Activated CD4-positive, CD25-positive, alpha-beta regulatory T cell treated with anti-CD3 and anti-CD28 coated beads, Interleukin-2, amount 50 U/mL, for 16 hours (primary cell): Measurements from ENCODE around the gene RAD51B.

ENCODE experiments used
- DNase-seq: peaks from one replicate; pipeline ENCODE4 v3.0.0-alpha.2; 2020; ENCODE audit warnings: low read depth, low spot score

The RAD51B gene

DNA sequence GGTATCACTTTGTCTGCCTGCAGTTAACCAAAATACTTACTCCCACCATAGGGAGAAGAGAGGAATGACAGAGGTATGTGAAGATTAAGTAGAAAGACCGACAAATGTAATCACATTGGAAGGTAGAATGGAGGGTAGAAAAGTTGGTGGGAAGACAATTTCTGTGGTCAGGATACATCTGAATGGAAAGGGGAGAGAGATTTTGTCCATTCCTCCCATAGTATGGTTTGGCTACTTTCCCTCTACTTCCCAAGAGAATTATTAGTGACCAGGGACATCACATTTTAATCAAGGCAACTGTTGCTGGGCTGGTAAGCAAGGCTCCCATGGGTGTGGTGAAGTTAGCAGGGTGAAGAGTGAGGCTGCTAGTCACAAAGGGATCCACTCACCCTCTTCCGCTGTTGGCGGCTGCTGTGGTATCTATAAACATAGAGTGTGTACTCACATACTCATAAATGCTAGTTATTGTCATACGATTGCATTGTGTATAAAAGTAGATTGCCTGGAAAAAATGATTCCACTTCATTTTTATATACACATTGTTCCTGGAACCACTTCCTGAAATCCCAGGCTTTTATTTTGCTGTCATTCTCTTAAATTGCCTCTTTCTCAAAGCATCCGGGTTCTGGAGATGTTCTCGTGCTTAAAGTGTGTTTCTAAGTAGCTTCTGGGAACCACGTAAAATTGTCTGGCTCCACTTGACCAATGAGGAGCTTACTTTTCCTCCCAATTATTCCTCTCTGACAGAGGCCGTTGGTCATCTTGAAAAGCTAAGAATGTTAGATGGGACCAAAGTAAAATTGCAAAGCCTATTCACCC, 560.1 kb downstream of the RAD51B start:
- DNase-seq, result no peak

GRCh38 chr14:68380329-68380741, 560.8 kb downstream of the RAD51B start:
- no peak for DNase-seq

DNA sequence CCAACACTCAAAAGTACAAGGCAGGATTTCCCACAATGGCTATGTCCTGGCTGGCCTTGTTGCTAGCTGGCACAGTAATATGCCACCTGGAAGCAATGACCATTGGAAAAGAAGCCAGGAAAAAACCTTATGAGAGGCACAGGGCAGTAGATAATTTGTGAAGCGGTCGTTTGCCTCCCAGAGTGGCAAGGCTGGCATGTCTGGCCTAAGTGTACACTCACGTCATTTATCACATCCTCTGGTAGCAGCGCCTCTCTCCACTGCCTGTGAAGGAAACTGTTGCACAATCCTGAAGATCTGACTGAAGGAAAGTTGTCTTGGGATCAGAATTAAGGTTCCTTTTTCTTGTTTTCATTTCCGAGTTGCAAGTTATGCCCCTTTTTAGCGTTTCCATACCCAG, 564.8 kb downstream of the RAD51B start:
- no peak for DNase-seq

DNA sequence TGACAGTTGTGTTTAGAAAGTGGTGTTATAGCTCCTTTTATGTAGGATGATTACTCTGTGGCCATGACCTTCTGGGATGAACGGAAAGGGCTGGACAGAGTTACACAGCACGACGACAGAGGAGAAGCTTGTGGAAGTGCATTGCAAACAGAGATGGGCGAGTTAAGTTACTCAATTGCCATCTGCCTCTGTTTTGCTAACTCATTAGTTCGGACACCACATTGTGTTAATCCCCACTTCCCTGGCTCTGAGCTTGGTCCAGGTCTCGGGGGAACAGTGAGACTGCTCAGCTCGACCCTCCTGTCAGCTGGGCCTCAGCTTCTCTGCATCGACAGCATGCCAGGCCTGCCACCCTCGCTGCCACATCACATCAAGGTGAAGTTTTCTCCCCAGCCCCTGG, 565.3 kb downstream of the RAD51B start:
- DNase-seq, result no peak

DNA sequence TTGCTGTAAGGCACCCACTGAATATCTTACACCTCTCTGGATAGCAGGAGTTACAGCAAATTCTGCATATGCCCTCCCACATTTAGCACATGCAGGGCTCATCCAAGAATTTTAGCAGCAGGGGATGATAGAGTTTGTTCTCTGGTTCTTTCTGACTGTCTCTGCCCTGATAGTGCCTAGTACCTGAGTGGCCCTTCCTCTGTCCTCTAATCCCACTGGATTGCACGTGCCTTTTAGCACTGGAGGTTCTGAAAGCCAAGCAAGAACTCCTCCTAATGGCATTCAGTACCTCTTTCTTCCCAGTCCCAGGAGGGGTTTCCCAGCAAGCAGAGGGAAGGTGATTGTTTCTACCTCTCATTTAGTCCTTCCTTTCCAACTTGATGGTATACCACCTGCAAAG, 566.9 kb downstream of the RAD51B start:
- DNase-seq, result no peak

DNA sequence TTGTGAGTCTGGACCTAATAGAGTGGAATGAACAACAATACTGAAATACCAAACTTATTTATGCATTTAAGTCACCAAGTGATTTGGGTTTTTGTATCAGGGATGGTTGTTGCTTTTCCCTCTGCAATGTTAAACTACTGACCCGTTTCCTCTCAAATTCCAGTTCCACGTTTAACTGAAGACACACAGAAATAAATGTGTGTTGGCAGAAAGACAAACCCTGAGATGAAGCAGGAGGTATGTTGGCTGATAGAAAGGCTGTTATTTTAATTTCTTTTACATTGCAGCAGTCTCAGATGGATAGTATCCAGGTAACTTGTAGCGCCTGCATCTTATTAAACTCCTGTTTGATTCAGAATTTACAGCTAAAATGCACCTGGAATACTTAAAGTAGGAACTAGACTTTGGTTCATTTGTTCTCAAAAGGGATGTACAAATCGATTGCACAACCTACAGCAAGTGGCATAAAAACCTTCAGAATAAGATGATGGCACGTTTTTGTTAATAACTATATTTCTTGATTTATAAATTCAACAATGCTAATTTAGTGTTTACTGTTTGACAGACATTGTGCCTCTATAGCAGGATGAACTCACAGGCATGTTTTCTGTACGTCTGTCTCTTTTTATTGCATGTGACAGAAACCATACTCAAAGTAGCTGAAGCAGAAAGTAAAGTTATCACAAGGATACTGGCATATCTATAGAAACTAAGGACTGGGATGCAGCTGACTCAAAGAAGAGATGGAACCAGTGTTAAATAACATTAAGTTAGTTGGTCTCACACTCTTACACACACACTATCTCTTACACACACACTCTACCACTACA, 567.6 kb downstream of the RAD51B start:
- DNase-seq, result no peak

DNA sequence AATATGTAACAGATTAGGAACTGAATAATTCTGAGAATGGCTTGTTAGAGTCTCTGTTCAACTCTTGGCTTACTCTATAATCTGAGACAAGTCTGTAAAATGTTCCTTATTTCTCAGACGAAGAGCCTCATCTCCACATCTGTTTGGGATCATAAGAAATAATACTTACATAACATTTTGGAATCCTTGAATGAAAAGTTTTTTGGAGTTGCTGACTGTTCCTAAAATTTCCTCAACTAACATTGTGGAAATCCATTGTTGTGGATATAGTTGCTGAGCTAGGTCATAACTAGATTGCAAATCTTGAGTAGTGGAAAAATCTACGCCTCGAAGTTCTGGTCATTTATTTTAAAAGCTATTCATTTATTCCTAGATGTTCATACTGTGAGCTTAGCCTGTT, 570.4 kb downstream of the RAD51B start:
- DNase-seq, result no peak

GRCh38 chr14:68390741-68391140, 571.2 kb downstream of the RAD51B start:
- DNase-seq, result no peak

GRCh38 chr14:68391311-68392014, 571.9 kb downstream of the RAD51B start:
- DNase-seq, result no peak

- no peak for DNase-seq
These were observed 573.0 kb downstream of the RAD51B start for GRCh38 chr14:68392393-68393141.

GRCh38 chr14:68393259-68393658, 573.7 kb downstream of the RAD51B start:
- no peak for DNase-seq

DNA sequence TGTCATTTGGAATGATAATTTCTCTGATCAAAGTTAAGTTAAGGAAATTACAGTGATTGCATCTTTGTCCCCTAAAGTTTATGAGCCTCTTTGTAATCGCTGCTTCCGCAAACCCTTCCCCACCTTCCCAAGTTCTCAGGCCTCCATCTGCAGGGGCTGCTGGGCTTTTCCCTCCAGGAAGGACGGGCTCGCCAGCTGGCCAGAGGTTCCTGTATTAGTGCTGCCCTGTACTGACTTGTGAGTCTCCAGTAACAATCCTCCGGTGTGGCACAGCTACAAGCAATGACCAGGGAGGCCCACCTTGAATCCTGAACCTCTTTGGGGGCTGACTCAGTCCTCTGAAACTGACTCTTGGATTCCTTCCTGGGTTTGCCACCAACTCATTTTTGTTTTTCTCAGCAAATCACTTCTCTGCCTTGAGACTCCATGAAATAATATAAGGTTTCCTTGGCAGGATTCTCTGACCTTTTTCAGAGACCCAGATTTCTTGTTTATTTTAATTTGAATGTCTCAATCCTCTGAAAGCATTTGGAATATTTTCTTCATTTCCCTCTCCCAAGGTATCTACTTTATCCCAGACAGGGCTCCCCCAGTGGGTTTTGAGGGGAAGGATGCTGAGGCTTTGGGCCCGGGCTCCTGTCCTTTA, 574.7 kb downstream of the RAD51B start:
- DNase-seq, result no peak

DNA sequence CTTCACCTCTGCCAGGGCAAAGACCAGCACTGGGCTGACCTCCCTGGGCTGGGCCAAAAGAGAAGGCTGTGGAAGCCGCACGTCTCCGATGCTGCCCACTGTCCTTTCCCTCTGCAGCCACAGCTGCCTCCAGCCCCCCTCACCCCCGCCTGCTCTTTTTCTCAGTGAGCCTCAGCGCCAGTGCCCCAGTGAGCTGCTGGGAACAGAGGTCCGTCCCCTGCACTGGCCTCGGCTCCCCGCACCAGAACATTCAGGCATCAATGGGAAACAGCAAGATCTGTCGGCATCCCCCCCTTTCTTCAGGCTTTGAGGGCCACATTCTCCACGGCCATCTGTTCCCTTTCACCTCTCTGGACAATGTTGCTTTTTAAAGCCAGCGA, 575.2 kb downstream of the RAD51B start:
- no peak for DNase-seq

- DNase-seq, result no peak
These were observed 576.0 kb downstream of the RAD51B start for GRCh38 chr14:68395604-68396003.

GRCh38 chr14:68396461-68396860, 576.9 kb downstream of the RAD51B start:
- no peak for DNase-seq

DNA sequence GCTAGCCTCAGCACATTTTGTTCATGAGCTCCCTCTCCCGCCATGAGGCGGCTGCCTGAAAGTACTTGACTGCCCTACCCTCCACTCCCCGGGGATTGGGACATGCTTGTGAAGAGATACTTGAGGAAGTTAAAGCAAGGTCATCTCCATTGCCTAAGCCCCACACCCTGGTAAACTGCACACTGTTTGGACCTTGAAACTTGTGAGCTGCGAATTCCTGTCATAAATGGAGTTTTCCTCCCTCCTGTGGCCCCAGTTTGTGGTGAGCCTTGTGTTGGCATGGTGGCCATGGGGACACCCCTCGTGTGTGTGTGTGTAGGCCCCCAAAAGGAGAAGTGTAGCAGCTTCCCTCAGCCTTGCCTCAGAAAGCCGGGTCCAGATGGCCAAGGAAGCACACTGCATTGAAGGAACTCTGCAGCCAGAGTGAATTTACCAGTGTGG, 577.8 kb downstream of the RAD51B start:
- DNase-seq, result no peak

DNA sequence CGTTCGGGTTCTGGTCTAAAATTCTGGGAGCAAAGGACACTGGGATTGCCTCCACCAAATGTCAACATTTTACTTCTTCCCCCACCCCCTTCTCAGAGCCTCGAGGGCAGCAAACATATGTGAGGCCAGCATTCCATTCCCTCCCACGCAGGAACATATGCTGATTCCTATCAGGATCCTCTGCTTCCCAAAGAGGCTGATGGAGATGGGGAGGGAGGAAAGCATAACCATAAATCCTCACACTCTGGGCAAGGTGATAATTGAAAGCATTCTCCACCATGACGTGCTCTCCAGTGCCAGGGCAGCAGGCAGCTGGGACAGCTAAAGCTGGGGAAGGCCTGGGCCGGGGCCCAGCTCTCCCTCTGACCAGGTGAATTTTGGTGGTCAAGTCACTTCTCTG, 578.2 kb downstream of the RAD51B start:
- no peak for DNase-seq

DNA sequence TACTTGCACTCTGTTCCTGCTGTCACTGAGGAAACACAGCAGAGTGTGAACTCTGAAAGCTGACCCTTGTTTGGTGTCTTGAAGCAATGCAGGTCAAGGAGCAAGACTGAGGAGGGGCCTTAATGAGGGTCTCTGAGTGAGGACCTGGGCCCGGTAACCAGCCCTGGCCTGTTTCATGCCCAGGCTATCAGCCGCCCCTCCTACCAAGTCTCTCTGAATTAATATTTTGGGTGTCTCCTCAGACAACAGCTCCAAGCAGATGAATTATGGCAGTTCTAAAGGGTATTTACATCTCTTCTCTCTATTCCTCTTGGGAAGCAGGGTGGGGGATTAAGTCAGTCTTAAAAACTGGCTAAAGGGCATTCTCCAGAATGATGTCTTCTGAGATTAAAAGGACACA, 578.8 kb downstream of the RAD51B start:
- DNase-seq, result no peak

DNA sequence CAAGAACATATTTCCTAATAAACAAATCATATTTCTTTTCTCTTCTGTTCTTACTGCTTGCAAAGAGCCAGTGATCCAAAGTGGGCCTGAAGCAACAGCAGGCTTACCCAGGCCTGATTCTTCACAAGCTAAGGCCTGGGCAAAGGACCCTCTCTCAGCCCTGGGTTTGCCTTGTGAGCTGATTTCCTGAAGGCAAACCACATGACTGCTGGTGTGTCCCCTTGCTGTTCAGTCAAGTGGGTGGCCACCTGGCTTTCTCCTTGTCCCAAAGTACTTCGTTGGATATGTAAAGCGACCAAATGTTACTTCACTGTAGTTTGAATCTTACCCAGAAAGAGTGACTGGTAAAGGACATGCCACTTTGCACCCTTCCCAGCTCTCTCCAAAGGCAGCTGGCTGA, 580.4 kb downstream of the RAD51B start:
- no peak for DNase-seq

- no peak for DNase-seq
These were observed 581.7 kb downstream of the RAD51B start for GRCh38 chr14:68401317-68401716.

DNA sequence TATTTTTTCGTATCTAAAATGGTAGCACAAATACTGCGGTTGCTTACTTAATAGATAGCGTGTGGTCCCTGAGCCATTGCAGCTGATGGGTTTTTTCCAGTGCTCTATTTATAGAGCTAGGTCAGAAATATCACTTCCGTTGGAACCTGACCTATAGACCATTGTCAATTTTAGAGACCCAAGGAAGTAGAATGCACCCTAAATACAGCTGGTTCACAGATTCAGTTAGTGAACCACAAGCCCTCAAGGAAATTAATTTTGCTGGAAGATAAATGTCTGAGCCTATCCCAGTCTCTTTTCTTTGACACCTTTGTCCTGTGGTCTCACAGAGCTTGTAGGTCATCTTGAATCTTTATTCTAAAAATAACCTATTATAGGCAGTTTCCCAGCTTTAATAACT, 582.3 kb downstream of the RAD51B start:
- no peak for DNase-seq
